Stimulated activated CD8-positive, alpha-beta memory T cell treated with anti-CD3 and anti-CD28 coated beads, Interleukin-15, amount 100 ng/mL, for 1 hour (primary cell): ENCODE data around the gene KHK.

Source experiments
- DNase-seq: peaks from one replicate; pipeline ENCODE4 v3.0.0-alpha.2; 2020; ENCODE audit warnings: low read depth

Gene KHK

GRCh38 chr2:27128668-27129571 lies 42.3 kb downstream of the KHK start:
- DNase-seq = no peak

- DNase-seq = no peak
Measured at GRCh38 chr2:27130396-27130795, 43.8 kb downstream of the KHK start.

GRCh38 chr2:27131429-27131828 lies 44.9 kb downstream of the KHK start:
- no peak for DNase-seq

GRCh38 chr2:27133195-27133875 lies 46.8 kb downstream of the KHK start:
- DNase-seq = no peak

- peak; percentile 94 for DNase-seq
Measured at GRCh38 chr2:27133905-27134780, 47.6 kb downstream of the KHK start, which contains the start of gene PREB. Gene PREB (minus strand): TSS chr2:27134636. CDS start chr2:27134421, 215 bp downstream.

GRCh38 chr2:27134781-27135477 lies 48.4 kb downstream of the KHK start:
- no peak for DNase-seq

GRCh38 chr2:27135478-27135955 lies 48.9 kb downstream of the KHK start:
- no peak for DNase-seq

GRCh38 chr2:27136751-27137150 lies 50.2 kb downstream of the KHK start:
- DNase-seq = no peak

- DNase-seq = no peak
Measured at GRCh38 chr2:27137322-27137935, 50.9 kb downstream of the KHK start.

GRCh38 chr2:27138111-27138510 lies 51.5 kb downstream of the KHK start:
- no peak for DNase-seq

- no peak for DNase-seq
Measured at GRCh38 chr2:27139310-27139709, 52.7 kb downstream of the KHK start, which contains the start of gene PRR30. Gene PRR30 (minus strand): TSS chr2:27139410. CDS start chr2:27138329, 1,081 bp downstream.

- DNase-seq = no peak
Measured at GRCh38 chr2:27143285-27143684, 56.7 kb downstream of the KHK start.

- no peak for DNase-seq
Measured at GRCh38 chr2:27145682-27146081, 59.1 kb downstream of the KHK start.

GRCh38 chr2:27147935-27148334 lies 61.4 kb downstream of the KHK start:
- no peak for DNase-seq

- no peak for DNase-seq
Measured at GRCh38 chr2:27148801-27149439, 62.3 kb downstream of the KHK start, which contains the start of gene TCF23. Gene TCF23 (plus strand): TSS chr2:27149004. CDS start chr2:27149134, 130 bp downstream.

GRCh38 chr2:27149570-27150405 lies 63.2 kb downstream of the KHK start:
- no peak for DNase-seq
